Adrenal gland (tissue), 5 donors: ENCODE results near the gene ZFTA.

Experiments used
- POLR2A ChIP-seq, 2 donors: fragments of 450-650 bp; IDR thresholded peaks; one replicate each; pipeline ENCODE4 v1.6.1; 2017; ENCODE audit warnings: antibody characterized with exemption in 2 of 2, mild to moderate bottlenecking in 2 of 2, moderate library complexity in 1 of 2
- TF ChIP-seq, protein P1 (sequence below), 6 experiments: fragments of 450-650 bp in 4 of 6; fragments of 200-600 bp in 2 of 6; sonication (generic) in 1 of 6; IDR thresholded peaks; 1 replicate in 5 of 6; 2 replicates in 1 of 6; pipeline versions ENCODE4 v1.5.1 to v1.8.0; 2016 to 2021; ENCODE audit warnings: antibody characterized with exemption in 6 of 6, mild to moderate bottlenecking in 2 of 6, moderate library complexity in 1 of 6
- donor health status: DM: no; HTN: no; CAD: no.

DNA sequence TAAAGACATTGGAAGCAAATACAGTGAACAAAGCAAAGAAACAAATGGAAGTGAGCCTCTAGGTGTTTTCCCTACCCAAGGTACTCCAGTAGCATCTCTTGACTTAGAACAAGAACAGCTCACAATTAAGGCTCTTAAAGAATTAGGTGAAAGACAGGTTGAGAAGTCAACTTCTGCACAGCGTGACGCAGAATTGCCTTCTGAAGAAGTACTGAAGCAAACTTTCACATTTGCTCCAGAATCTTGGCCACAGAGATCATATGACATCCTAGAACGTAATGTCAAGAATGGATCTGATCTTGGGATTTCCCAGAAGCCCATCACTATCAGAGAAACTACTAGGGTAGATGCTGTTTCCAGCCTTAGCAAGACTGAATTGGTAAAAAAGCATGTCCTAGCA, 48.0 kb downstream of the ZFTA start:
- TF ChIP-seq, protein P1, sequence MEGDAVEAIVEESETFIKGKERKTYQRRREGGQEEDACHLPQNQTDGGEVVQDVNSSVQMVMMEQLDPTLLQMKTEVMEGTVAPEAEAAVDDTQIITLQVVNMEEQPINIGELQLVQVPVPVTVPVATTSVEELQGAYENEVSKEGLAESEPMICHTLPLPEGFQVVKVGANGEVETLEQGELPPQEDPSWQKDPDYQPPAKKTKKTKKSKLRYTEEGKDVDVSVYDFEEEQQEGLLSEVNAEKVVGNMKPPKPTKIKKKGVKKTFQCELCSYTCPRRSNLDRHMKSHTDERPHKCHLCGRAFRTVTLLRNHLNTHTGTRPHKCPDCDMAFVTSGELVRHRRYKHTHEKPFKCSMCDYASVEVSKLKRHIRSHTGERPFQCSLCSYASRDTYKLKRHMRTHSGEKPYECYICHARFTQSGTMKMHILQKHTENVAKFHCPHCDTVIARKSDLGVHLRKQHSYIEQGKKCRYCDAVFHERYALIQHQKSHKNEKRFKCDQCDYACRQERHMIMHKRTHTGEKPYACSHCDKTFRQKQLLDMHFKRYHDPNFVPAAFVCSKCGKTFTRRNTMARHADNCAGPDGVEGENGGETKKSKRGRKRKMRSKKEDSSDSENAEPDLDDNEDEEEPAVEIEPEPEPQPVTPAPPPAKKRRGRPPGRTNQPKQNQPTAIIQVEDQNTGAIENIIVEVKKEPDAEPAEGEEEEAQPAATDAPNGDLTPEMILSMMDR (IDR thresholded peaks at IDR 0.05): no peak
- no peak for TF ChIP-seq POLR2A (IDR thresholded peaks at IDR 0.05)
